Gastrocnemius medialis (tissue), 4 donors: ENCODE data around the gene VCL. TPM values are rescaled to one million over a fixed set of nuclear protein-coding genes. Genes with fewer than 3 reads are reported as not detected.

Experiments
- ATAC-seq, 2 donors: fragments of 150-250 bp; one replicate each; pipeline ENCODE4 v1.9.1; 2016
- DNase-seq, 2 donors: peaks; one replicate each; pipeline ENCODE4 v3.0.0-alpha.2; 2019
- H3K27ac ChIP-seq, 4 donors: fragments of 200-600 bp; sonication (generic); 1 replicate in 1 of 4; 2 replicates in 3 of 4; pipeline ENCODE4 v1.5.1; 2016 to 2018; ENCODE audit warnings: mild to moderate bottlenecking in 2 of 4, moderate library complexity in 1 of 4
- H3K27me3 ChIP-seq, 3 donors: fragments of 200-600 bp; sonication (generic) in 2 of 3; 1 replicate in 1 of 3; 2 replicates in 2 of 3; pipeline versions ENCODE4 v1.5.1 to v1.6.0; 2016 to 2019; ENCODE audit warnings: mild to moderate bottlenecking in 1 of 3, moderate library complexity in 1 of 3
- H3K36me3 ChIP-seq, 2 donors: fragments of 200-600 bp; sonication (generic) in 1 of 2; one replicate each; pipeline ENCODE4 v1.5.1; 2017 to 2018
- H3K4me1 ChIP-seq, 2 donors: fragments of 200-600 bp; sonication (generic) in 1 of 2; one replicate each; pipeline ENCODE4 v1.5.1; 2016 to 2017; ENCODE audit warnings: mild to moderate bottlenecking in 2 of 2
- H3K4me3 ChIP-seq, 4 donors: fragments of 200-600 bp; sonication (generic) in 3 of 4; 1 replicate in 1 of 4; 2 replicates in 3 of 4; pipeline ENCODE4 v1.5.1; 2016 to 2019; ENCODE audit warnings: mild to moderate bottlenecking in 2 of 4
- H3K9me3 ChIP-seq, 3 donors: fragments of 200-600 bp; sonication (generic) in 2 of 3; 1 replicate in 1 of 3; 2 replicates in 2 of 3; pipeline ENCODE4 v1.5.1; 2016 to 2019
- CTCF ChIP-seq, 5 experiments: fragments of 450-650 bp in 3 of 5; fragments of 200-600 bp in 2 of 5; sonication (generic) in 2 of 5; IDR thresholded peaks in 4 of 5; conservative IDR thresholded peaks in 1 of 5; 1 replicate in 4 of 5; 2 replicates in 1 of 5; pipeline ENCODE4 v1.5.1; 2016 to 2019; ENCODE audit warnings: antibody characterized with exemption in 5 of 5, mild to moderate bottlenecking in 3 of 5, moderate library complexity in 3 of 5
- POLR2A ChIP-seq, 2 donors: fragments of 450-650 bp; IDR thresholded peaks; one replicate each; pipeline ENCODE4 v1.6.1; 2017; ENCODE audit warnings: antibody characterized with exemption in 2 of 2, mild to moderate bottlenecking in 2 of 2, moderate library complexity in 2 of 2
- in situ Hi-C, 4 donors: fragments of 200-750 bp; cut with MboI; loops; one replicate each; pipeline versions ENCODE4 v1.15.0 to v1.8.0; 2017; ENCODE audit warnings: low sequenced_read_pairs in 4 of 4
- intact Hi-C: fragments of 100-400 bp; cut with DNase I; formaldehyde crosslinking; loops from one replicate; pipeline ENCODE4 v1.15.1; 2023; ENCODE audit warnings: low total_unique reads
- total RNA-seq, 4 donors: library from RNA; depleted of rRNA; stranded (reverse); fragments of >200 nt; gene quantifications; one replicate each; pipeline versions ENCODE4 v1.1.0 to v1.2.3, GENCODE V29; 2016

Gene VCL
- total RNA-seq, 4 donors from 2014 or later, result 129 to 299 (median 210) TPM

GRCh38 chr10:74050653-74051052, 52.7 kb downstream of the VCL start:
- TF ChIP-seq CTCF (IDR thresholded peaks at IDR 0.05 in 4 of 5, conservative IDR thresholded peaks at IDR 0.05 in 1 of 5), result no peak
- TF ChIP-seq POLR2A (IDR thresholded peaks at IDR 0.05), result no peak
- H3K4me1 ChIP-seq, result peaks cover 91 to 92% of the 10 kb centered on the region in 2 donors
- no peaks in the 10 kb centered on the region for H3K27me3 ChIP-seq
- intact Hi-C loops (no loop called here), in situ Hi-C loops (no loop called here)
- H3K9me3 ChIP-seq, result no peaks in the 10 kb centered on the region
- no peak overlapping the region for H3K4me3 ChIP-seq
- ATAC-seq, result no peak
- DNase-seq, result no peak
- no peaks in the 10 kb centered on the region for H3K36me3 ChIP-seq
- peak overlapping the region; percentile 93 to 97 (median 95) for H3K27ac ChIP-seq

- intact Hi-C loops (no loop called here), in situ Hi-C loops (no loop called here)
- DNase-seq (no peak), ATAC-seq (no peak)
- TF ChIP-seq POLR2A (IDR thresholded peaks at IDR 0.05) (no peak), CTCF (IDR thresholded peaks at IDR 0.05 in 4 of 5, conservative IDR thresholded peaks at IDR 0.05 in 1 of 5) (no peak)
- H3K27me3 ChIP-seq, result no peaks in the 10 kb centered on the region
- no peak overlapping the region for H3K4me3 ChIP-seq
- no peaks in the 10 kb centered on the region for H3K9me3 ChIP-seq
- H3K27ac ChIP-seq, result peak overlapping the region; percentile 93 to 97 (median 95)
- no peaks in the 10 kb centered on the region for H3K36me3 ChIP-seq
- H3K4me1 ChIP-seq, result peaks cover 91% of the 10 kb centered on the region in 2 donors
Measured at GRCh38 chr10:74051736-74052342, 53.9 kb downstream of the VCL start.

GRCh38 chr10:74052994-74053393, 55.1 kb downstream of the VCL start:
- no peak for TF ChIP-seq POLR2A (IDR thresholded peaks at IDR 0.05)
- no peak for TF ChIP-seq CTCF (IDR thresholded peaks at IDR 0.05 in 4 of 5, conservative IDR thresholded peaks at IDR 0.05 in 1 of 5)
- Histone ChIP-seq H3K27me3 (no peaks in the 10 kb centered on the region), H3K4me1 (peaks cover 91% of the 10 kb centered on the region in 2 donors), H3K9me3 (no peaks in the 10 kb centered on the region), H3K36me3 (no peaks in the 10 kb centered on the region), H3K27ac (peak overlapping the region; percentile 93 to 97 (median 95)), H3K4me3 (no peak overlapping the region)
- ATAC-seq, result no peak
- no peak for DNase-seq
- in situ Hi-C loops, result no loop called here
- intact Hi-C loops, result no loop called here

- Histone ChIP-seq H3K36me3 (no peaks in the 10 kb centered on the region), H3K4me1 (peaks cover 71 to 82% of the 10 kb centered on the region in 2 donors), H3K27me3 (no peaks in the 10 kb centered on the region), H3K4me3 (no peak overlapping the region), H3K9me3 (no peaks in the 10 kb centered on the region), H3K27ac (peak overlapping the region; percentile 93 to 97 (median 95))
- intact Hi-C loops (no loop called here), in situ Hi-C loops (no loop called here)
- DNase-seq, result no peak
- ATAC-seq, result no peak
- no peak for TF ChIP-seq POLR2A (IDR thresholded peaks at IDR 0.05)
- no peak for TF ChIP-seq CTCF (IDR thresholded peaks at IDR 0.05 in 4 of 5, conservative IDR thresholded peaks at IDR 0.05 in 1 of 5)
Measured at GRCh38 chr10:74055383-74056049, 57.6 kb downstream of the VCL start.
